Type B pancreatic cell (in vitro differentiated cells): ENCODE data around the gene CNTNAP2. TPM values are rescaled to one million over a fixed set of nuclear protein-coding genes. Genes with fewer than 3 reads are reported as not detected.

Experiments
- DNase-seq: peaks from one replicate; pipeline ENCODE4 v3.0.0; 2021; ENCODE audit warnings: mixed read lengths; ENCODE audit not compliant: unreplicated experiment; ENCODE audit errors: extremely low spot score
- H3K27ac Mint-ChIP-seq: 2 replicates; pipeline ENCODE4 v1.8.0; 2021; ENCODE audit warnings: mild to moderate bottlenecking, mixed read lengths
- H3K27me3 Mint-ChIP-seq: 2 replicates; pipeline ENCODE4 v1.8.0; 2021; ENCODE audit warnings: mixed read lengths
- H3K36me3 Mint-ChIP-seq: 2 replicates; pipeline ENCODE4 v1.8.0; 2021; ENCODE audit warnings: mixed read lengths
- H3K4me1 Mint-ChIP-seq: one replicate; pipeline ENCODE4 v1.8.0; 2021; ENCODE audit warnings: mixed read lengths; ENCODE audit not compliant: unreplicated experiment
- H3K4me3 Mint-ChIP-seq: 2 replicates; pipeline ENCODE4 v1.8.0; 2021; ENCODE audit warnings: mild to moderate bottlenecking, mixed read lengths
- H3K9me3 Mint-ChIP-seq: 2 replicates; pipeline ENCODE4 v1.8.0; 2021; ENCODE audit warnings: mixed read lengths
- CTCF ChIP-seq: fragments of 200-600 bp; sonication (generic); conservative IDR thresholded peaks from 2 replicates; pipeline ENCODE4 v1.5.0; 2021; ENCODE audit warnings: antibody characterized with exemption, mild to moderate bottlenecking
- total RNA-seq: library from RNA; stranded (reverse); gene quantifications from 2 replicates; pipeline ENCODE4 v1.2.1, GENCODE V29; 2021; ENCODE audit warnings: low replicate concordance

The CNTNAP2 gene
- total RNA-seq, 1 donor from 2014 or later = 26.8 TPM

GRCh38 chr7:147547252-147547897 lies 1430.8 kb downstream of the CNTNAP2 start:
- Mint-ChIP-seq H3K27me3 (no peaks in the 10 kb centered on the region), H3K27ac (no peak overlapping the region), H3K4me1 (no peaks in the 10 kb centered on the region), H3K36me3 (peaks cover 3% of the 10 kb centered on the region), H3K9me3 (peaks cover 4% of the 10 kb centered on the region), H3K4me3 (no peak overlapping the region)
- peak; percentile 69 for TF ChIP-seq CTCF
- DNase-seq = no peak

- no peaks in the 10 kb centered on the region for H3K36me3 Mint-ChIP-seq
- DNase-seq = no peak
- no peak overlapping the region for H3K4me3 Mint-ChIP-seq
- no peak overlapping the region for H3K27ac Mint-ChIP-seq
- peaks cover 4% of the 10 kb centered on the region for H3K4me1 Mint-ChIP-seq
- H3K27me3 Mint-ChIP-seq = no peaks in the 10 kb centered on the region
- TF ChIP-seq CTCF = no peak
- H3K9me3 Mint-ChIP-seq = peaks cover 4% of the 10 kb centered on the region
Observed at GRCh38 chr7:147556317-147556716, 1439.7 kb downstream of the CNTNAP2 start.

GRCh38 chr7:147563669-147564068 lies 1447.1 kb downstream of the CNTNAP2 start:
- H3K4me3 Mint-ChIP-seq = no peak overlapping the region
- no peaks in the 10 kb centered on the region for H3K9me3 Mint-ChIP-seq
- TF ChIP-seq CTCF = no peak
- H3K4me1 Mint-ChIP-seq = peaks cover 4% of the 10 kb centered on the region
- H3K36me3 Mint-ChIP-seq = no peaks in the 10 kb centered on the region
- no peaks in the 10 kb centered on the region for H3K27me3 Mint-ChIP-seq
- no peak for DNase-seq
- no peak overlapping the region for H3K27ac Mint-ChIP-seq

- H3K9me3 Mint-ChIP-seq = no peaks in the 10 kb centered on the region
- no peak overlapping the region for H3K4me3 Mint-ChIP-seq
- H3K27me3 Mint-ChIP-seq = no peaks in the 10 kb centered on the region
- H3K36me3 Mint-ChIP-seq = no peaks in the 10 kb centered on the region
- no peak for TF ChIP-seq CTCF
- H3K4me1 Mint-ChIP-seq = peaks cover 4% of the 10 kb centered on the region
- DNase-seq = no peak
- no peak overlapping the region for H3K27ac Mint-ChIP-seq
Observed at GRCh38 chr7:147564786-147565476, 1448.3 kb downstream of the CNTNAP2 start.

- Mint-ChIP-seq H3K9me3 (no peaks in the 10 kb centered on the region), H3K36me3 (no peaks in the 10 kb centered on the region), H3K4me1 (no peaks in the 10 kb centered on the region), H3K27ac (no peak overlapping the region), H3K27me3 (no peaks in the 10 kb centered on the region), H3K4me3 (no peak overlapping the region)
- DNase-seq = no peak
- no peak for TF ChIP-seq CTCF
Observed at GRCh38 chr7:147567043-147567442, 1450.4 kb downstream of the CNTNAP2 start.
